ENCODE measurements around the gene SOX9. TPM values are rescaled to one million over a fixed set of nuclear protein-coding genes. Genes with fewer than 3 reads are reported as not detected.

SOX9 gene
- 10 to 100 TPM; 22.4 to 94.8 (median 40.8) TPM for total RNA-seq

GRCh38 chr17:72120642-72121163 is at the start of gene SOX9:
Gene SOX9 (plus strand): TSS chr17:72121020. CDS start chr17:72121392, 372 bp downstream.
- WGBS, 2 donors: 1 to 3% methylated on average over 27 of the region's 27 CpGs
- H3K4me3 ChIP-seq (ENCODE audit: low read depth, poor library complexity, severe bottlenecking): peak within 1 kb of the TSS; percentile 57
- DNase-seq (ENCODE audit: low spot score in 2 of 2): peak; percentile 86 to 96
- TF ChIP-seq, protein P1, sequence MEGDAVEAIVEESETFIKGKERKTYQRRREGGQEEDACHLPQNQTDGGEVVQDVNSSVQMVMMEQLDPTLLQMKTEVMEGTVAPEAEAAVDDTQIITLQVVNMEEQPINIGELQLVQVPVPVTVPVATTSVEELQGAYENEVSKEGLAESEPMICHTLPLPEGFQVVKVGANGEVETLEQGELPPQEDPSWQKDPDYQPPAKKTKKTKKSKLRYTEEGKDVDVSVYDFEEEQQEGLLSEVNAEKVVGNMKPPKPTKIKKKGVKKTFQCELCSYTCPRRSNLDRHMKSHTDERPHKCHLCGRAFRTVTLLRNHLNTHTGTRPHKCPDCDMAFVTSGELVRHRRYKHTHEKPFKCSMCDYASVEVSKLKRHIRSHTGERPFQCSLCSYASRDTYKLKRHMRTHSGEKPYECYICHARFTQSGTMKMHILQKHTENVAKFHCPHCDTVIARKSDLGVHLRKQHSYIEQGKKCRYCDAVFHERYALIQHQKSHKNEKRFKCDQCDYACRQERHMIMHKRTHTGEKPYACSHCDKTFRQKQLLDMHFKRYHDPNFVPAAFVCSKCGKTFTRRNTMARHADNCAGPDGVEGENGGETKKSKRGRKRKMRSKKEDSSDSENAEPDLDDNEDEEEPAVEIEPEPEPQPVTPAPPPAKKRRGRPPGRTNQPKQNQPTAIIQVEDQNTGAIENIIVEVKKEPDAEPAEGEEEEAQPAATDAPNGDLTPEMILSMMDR (IDR thresholded peaks at IDR 0.05): no peak
- TF ChIP-seq POLR2A (IDR thresholded peaks at IDR 0.05): no peak
- intact Hi-C loops (cut with DNase I; ENCODE audit: low total_unique reads): no loop called here

GRCh38 chr17:72071330-72071729 is 49.5 kb upstream of the SOX9 start:
- 79 to 82% methylated on average over 4 of the region's 4 CpGs for WGBS, 2 donors
- TF ChIP-seq, protein P1 (IDR thresholded peaks at IDR 0.05): no peak
- no peak for TF ChIP-seq POLR2A (IDR thresholded peaks at IDR 0.05)
- intact Hi-C loops (cut with DNase I; ENCODE audit: low total_unique reads): no loop called here
- DNase-seq (ENCODE audit: low spot score in 2 of 2): no peak
- H3K4me3 ChIP-seq (ENCODE audit: low read depth, poor library complexity, severe bottlenecking): no peak overlapping the region

DNA sequence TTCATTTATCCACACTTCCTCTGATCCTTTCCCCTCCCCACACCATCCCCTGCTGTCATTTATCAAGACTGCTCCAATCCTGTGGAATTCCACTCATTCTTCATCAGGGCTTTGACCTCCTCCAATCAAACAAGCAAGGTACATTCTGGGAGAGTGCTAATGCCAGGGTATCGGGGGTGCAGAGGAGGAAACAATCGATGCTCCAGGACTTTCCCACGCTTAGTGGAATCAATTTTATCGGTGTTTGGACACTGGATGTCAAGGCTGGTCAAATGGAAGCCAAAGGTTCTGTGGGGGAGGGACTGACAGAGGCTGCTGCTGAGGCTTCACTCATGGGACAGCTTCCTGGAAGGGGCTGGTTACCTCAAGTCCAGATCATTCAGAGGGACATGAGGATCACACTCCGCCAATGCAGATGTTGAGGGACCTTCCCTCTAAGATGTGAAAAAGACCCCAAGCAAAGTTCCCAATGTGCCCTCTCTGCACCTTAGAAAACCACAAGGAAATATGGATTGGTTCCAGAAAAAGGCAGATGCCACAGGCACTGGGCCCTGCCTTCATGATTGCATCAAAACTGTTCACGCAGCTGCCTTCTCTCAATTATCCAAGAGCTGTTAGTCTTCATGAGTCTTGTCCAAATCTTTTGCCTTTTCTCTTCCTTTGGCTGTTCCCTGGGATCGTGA is 44.7 kb upstream of the SOX9 start:
- peak in 1 of 2 donors; percentile 62 for DNase-seq (ENCODE audit: low spot score in 2 of 2)
- 78 to 87% methylated on average over 7 of the region's 7 CpGs for WGBS, 2 donors
- intact Hi-C loops (cut with DNase I; ENCODE audit: low total_unique reads): no loop called here
- TF ChIP-seq POLR2A (IDR thresholded peaks at IDR 0.05): no peak
- TF ChIP-seq, protein P1 (IDR thresholded peaks at IDR 0.05): no peak
- no peak overlapping the region for H3K4me3 ChIP-seq (ENCODE audit: low read depth, poor library complexity, severe bottlenecking)

- TF ChIP-seq POLR2A (IDR thresholded peaks at IDR 0.05): no peak
- TF ChIP-seq, protein P1 (IDR thresholded peaks at IDR 0.05): no peak
- no peak overlapping the region for H3K4me3 ChIP-seq (ENCODE audit: low read depth, poor library complexity, severe bottlenecking)
- DNase-seq (ENCODE audit: low spot score in 2 of 2): peak in 1 of 2 donors; percentile 57
- intact Hi-C loops (cut with DNase I; ENCODE audit: low total_unique reads): no loop called here
- 85 to 89% methylated on average over 3 of the region's 3 CpGs for WGBS, 2 donors
Observed at GRCh38 chr17:72076678-72077030, 44.2 kb upstream of the SOX9 start.

DNA sequence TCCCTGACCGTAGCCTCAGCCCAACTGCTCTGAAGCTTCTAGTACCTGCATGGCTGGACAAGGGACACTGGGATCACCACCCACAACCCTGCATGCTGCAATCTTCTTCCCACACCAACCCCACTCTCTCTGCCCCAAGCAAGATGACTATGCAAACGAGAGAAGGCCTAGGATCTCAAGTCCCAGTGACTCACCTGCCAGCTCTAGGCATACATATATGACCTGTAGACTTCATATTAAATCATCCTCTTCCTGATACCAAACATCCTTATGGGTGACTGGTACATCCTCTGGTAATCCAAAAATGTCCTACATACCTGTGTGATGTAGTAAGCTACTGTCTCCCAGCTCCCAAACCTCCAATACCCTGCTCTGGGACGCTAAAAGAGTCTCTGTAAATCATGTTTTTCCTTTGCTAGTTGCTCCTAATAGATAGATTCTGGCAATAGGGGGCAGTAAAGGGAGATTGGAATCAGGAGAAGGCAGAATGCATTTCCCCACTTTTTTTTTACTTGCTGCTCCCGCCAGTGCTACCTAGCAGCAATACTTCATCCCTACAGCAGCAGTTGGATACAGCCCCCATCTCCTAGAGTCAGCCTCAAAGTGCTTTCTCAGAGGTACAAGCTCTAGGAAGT is 43.4 kb upstream of the SOX9 start:
- H3K4me3 ChIP-seq (ENCODE audit: low read depth, poor library complexity, severe bottlenecking): no peak overlapping the region
- intact Hi-C loops (cut with DNase I; ENCODE audit: low total_unique reads): no loop called here
- peak in 1 of 2 donors; percentile 34 for DNase-seq (ENCODE audit: low spot score in 2 of 2)
- 71 to 75% methylated on average over 4 of the region's 4 CpGs for WGBS, 2 donors
- TF ChIP-seq, protein P1 (IDR thresholded peaks at IDR 0.05): no peak
- TF ChIP-seq POLR2A (IDR thresholded peaks at IDR 0.05): no peak

Measured in lower leg skin (tissue), 4 donors.